ENCODE data around the gene FAM177A1.
A peak's percentile ranks its signal among the peaks of the same experiment; 100 is the strongest.

FAM177A1 gene

GRCh38 chr14:35121887-35122695 is 76.0 kb downstream of the FAM177A1 start, which contains the start of the genes PPP2R3C and PRORP (continued):
- TF ChIP-seq ZNF148 (tag by site-specific recombination; IDR thresholded peaks at IDR 0.05; ENCODE audit: borderline replicate concordance) (no peak), ZNF302 (tag by site-specific recombination; IDR thresholded peaks at IDR 0.05; ENCODE audit: low read depth) (no peak), KLF10 (tag by site-specific recombination; IDR thresholded peaks at IDR 0.05) (peak; percentile 61), ZNF518A (tag by site-specific recombination; conservative IDR thresholded peaks at IDR 0.05; ENCODE audit: low read depth) (peak; percentile 37; the same call in 1 of the 2 replicates), ZNF341 (tag by site-specific recombination; IDR thresholded peaks at IDR 0.05; ENCODE audit: low read depth) (peak; percentile 96), ZNF10 (tag by site-specific recombination; IDR thresholded peaks at IDR 0.05) (no peak), ZNF211 (tag by site-specific recombination; IDR thresholded peaks at IDR 0.05; ENCODE audit: low read depth) (no peak), ZBTB6 (tag by site-specific recombination; IDR thresholded peaks at IDR 0.05) (no peak), ZNF18 (tag by site-specific recombination; IDR thresholded peaks at IDR 0.05) (no peak; the same call in 1 of the 2 replicates), ZNF366 (tag by site-specific recombination; conservative IDR thresholded peaks at IDR 0.05) (no peak), ZNF239 (tag by site-specific recombination; IDR thresholded peaks at IDR 0.05) (peak; percentile 42; the same call in 1 of the 2 replicates), WT1 (tag by site-specific recombination; IDR thresholded peaks at IDR 0.05) (no peak), PRDM1 (tag by site-specific recombination; IDR thresholded peaks at IDR 0.05) (no peak), ZNF549 (tag by site-specific recombination; IDR thresholded peaks at IDR 0.05) (no peak), ZNF423 (tag by site-specific recombination; IDR thresholded peaks at IDR 0.05) (no peak), SP7 (tag by site-specific recombination; IDR thresholded peaks at IDR 0.05) (peak; percentile 73), GLI4 (tag by site-specific recombination; IDR thresholded peaks at IDR 0.05) (no peak), ZNF747 (tag by site-specific recombination; IDR thresholded peaks at IDR 0.05) (no peak), ZFP37 (tag by site-specific recombination; IDR thresholded peaks at IDR 0.05) (no peak), ZNF701 (tag by site-specific recombination; IDR thresholded peaks at IDR 0.05) (no peak), OSR2 (tag by site-specific recombination; IDR thresholded peaks at IDR 0.05) (peak; percentile 59), ZNF426 (tag by site-specific recombination; IDR thresholded peaks at IDR 0.05) (no peak), ZNF398 (tag by site-specific recombination; IDR thresholded peaks at IDR 0.05) (no peak), ZNF24 (tag by site-specific recombination; IDR thresholded peaks at IDR 0.05) (peak; percentile 90), ZNF2 (tag by site-specific recombination; IDR thresholded peaks at IDR 0.05) (0 out of 2 replicates have a peak, but pooled peaks have one; percentile 77), ZNF558 (tag by site-specific recombination; IDR thresholded peaks at IDR 0.05) (no peak), RBAK (tag by site-specific recombination; IDR thresholded peaks at IDR 0.05) (no peak), ZNF473 (tag by site-specific recombination; IDR thresholded peaks at IDR 0.05) (no peak), TCF7L2 (IDR thresholded peaks at IDR 0.05; ENCODE audit: borderline replicate concordance, low read depth, low read length) (no peak)
